GM18508 (cell line): ENCODE data around the gene PRAMEF18.
"Not testable (repeated sequence)": the region's sequence is repeated elsewhere in the genome, so short reads cannot be mapped to it uniquely, and the experiment has no call there.

Experiments
- ATAC-seq: cut with Tn5 transposase; IDR thresholded peaks from one replicate; pipeline ENCODE4 v1.9.1; 2021; ENCODE audit warnings: moderate number of reproducible peaks; ENCODE audit not compliant: insufficient read depth, unreplicated experiment

PRAMEF18 gene

GRCh38 chr1:13225675-13226204 is at the start of gene PRAMEF18:
TSS of gene PRAMEF18 (minus strand) at chr1:13226154. CDS start at chr1:13226106, 48 bp downstream.
- not testable (repeated sequence) for ATAC-seq

- ATAC-seq, result not testable (repeated sequence)
These were observed 39.2 kb upstream of the PRAMEF18 start for GRCh38 chr1:13265124-13265523.

DNA sequence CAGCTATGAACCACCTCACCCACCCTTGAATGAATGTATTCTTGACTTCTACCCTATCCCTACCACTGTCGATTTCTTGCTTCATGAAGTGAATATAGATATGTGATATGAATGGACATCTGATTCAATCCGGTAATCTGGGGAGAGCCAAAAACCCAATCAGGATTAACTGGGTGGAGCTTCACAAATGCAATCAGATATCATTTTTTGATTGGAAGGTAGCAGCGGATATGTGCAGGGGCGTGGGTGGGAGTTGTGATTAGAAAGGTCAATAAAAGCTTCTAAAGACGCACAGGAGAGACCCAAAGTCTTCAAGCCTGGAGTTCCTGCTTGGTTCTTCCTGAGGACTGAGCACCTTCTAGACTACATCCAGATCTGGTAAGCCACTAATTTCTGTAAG is 27.9 kb upstream of the PRAMEF18 start, which contains the start of gene PRAMEF5:
TSS of gene PRAMEF5 (plus strand) at position 301 of the 400 bp plus-strand sequence. CDS start 5,071 bp downstream, outside the sequence.
- ATAC-seq, result not testable (repeated sequence)

DNA sequence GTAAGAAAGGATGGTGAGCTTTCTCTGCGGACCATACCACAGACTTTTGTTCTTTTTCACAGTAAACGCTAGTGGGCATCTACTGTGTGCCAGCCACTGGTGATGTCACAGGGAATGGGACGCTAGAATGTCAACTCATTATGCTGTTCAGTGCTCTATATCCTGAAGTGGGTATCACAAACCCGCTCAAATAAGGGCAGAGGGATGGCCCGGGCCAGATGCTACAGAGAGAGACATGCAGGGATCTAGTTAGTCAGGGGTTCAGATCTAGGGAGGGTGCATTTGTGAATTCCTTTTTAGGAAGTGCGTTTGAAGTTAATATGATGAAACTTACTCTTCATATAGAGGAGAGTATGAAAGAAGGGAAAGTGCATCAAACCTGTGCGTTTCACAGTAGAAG is 21.2 kb upstream of the PRAMEF18 start:
- not testable (repeated sequence) for ATAC-seq

- not testable (repeated sequence) for ATAC-seq
These were observed 20.6 kb upstream of the PRAMEF18 start for GRCh38 chr1:13246554-13246871.

GRCh38 chr1:13245841-13246553 is 20.0 kb upstream of the PRAMEF18 start:
- ATAC-seq, result not testable (repeated sequence)

- not testable (repeated sequence) for ATAC-seq
These were observed 17.7 kb upstream of the PRAMEF18 start for GRCh38 chr1:13243536-13244263.

- not testable (repeated sequence) for ATAC-seq
These were observed 13.7 kb upstream of the PRAMEF18 start for GRCh38 chr1:13239633-13240032.

- not testable (repeated sequence) for ATAC-seq
These were observed 11.6 kb upstream of the PRAMEF18 start for GRCh38 chr1:13237572-13237971.

DNA sequence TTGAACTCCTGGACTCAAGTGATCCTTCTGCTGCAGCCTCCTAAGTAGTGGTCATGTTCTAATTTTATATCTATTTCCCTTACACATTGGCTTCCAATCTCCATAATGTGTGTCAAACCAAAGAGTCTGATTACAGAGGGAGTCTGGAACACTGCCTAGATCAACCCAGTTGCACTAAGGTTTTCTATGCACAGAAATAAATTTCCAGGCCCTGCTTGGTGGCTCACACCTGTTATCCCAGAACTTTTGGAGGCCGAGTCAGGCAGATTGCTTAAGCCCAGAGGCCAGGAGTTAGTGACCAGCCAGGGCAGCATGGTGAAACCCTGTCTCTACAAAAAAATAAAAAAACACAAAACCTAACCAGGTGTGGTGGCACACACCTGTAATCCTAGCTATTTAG is 8.1 kb upstream of the PRAMEF18 start:
- not testable (repeated sequence) for ATAC-seq

DNA sequence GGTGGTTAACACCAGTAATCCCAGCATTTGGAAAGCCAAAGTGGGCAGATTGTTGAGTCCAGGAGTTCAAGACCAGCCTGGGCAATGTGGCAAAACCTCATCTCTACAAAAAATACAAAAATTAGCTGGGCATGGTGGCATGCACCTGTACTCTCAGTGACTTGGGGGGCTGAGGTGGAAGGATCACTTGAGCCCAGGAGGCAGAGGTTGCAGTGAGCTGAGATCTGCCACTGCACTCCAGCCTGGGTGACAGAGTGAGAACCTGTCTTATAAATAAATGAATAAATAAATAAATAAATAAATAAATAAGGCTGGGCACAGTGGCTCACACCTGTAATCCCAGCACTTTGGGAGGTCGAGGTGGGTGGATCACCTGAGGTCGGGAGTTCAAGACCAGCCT is 6.1 kb upstream of the PRAMEF18 start:
- ATAC-seq, result not testable (repeated sequence)

- not testable (repeated sequence) for ATAC-seq
These were observed 5.3 kb upstream of the PRAMEF18 start for GRCh38 chr1:13231061-13231750.

- not testable (repeated sequence) for ATAC-seq
These were observed 4.6 kb upstream of the PRAMEF18 start for GRCh38 chr1:13230601-13231000.

DNA sequence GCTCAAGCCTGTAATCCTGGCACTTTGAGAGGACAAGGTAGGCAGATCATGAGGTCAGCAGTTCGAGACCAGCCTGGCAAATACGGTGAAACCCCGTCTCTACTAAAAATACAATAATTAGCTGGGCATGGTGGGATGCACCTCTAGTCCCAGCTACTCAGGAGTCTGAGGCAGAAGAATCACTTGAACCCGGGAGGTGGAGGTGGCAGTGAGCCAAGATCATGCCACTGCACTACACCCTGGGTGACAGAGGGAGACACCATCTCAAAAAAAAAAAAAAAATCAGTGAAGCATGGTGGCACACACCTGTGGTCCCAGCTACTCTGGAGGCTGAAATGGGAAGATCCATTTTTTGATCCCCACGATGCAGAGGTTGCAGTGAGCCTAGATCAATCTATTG is 4.1 kb upstream of the PRAMEF18 start:
- ATAC-seq, result not testable (repeated sequence)

GRCh38 chr1:13228343-13228781 is 2.4 kb upstream of the PRAMEF18 start:
- ATAC-seq, result no peak

DNA sequence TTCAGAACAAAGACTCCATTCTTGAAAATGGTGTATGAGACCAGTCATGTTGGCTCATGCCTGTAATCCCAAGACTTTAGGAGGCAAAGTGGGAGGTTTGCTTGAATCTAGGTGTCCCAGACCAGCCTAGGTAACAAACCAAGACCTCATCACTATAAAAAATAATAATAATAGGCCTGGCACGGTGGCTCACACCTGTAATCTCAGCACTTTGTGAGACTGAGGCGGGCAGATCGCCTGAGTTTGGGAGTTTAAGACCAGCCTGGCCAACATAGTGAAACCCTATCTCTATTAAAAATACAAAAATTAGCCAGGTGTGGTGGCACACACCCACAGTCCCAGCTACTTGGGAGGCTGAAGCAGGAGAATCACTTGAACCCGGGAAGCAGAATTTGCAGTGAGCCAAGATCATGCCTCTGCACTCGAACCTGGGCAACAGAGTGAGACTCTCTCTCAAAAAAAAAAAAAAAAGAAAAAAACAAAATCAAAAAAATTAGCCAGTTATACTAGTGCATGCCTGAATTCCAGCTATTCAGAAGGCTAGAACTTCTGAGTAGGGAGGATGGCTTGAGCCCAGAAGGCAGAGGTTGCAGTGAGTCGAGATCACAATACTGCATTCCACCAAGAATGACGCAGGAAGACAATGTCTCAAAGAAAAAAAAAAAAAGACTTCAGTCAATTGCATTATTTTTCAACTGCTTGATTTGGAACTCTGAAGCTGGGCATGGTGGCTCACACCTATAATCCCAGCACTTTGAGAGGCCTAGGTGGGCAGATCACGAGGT is 1.5 kb upstream of the PRAMEF18 start:
- ATAC-seq, result not testable (repeated sequence)

- no peak for ATAC-seq
These were observed 1.4 kb downstream of the PRAMEF18 start for GRCh38 chr1:13224480-13225060.

DNA sequence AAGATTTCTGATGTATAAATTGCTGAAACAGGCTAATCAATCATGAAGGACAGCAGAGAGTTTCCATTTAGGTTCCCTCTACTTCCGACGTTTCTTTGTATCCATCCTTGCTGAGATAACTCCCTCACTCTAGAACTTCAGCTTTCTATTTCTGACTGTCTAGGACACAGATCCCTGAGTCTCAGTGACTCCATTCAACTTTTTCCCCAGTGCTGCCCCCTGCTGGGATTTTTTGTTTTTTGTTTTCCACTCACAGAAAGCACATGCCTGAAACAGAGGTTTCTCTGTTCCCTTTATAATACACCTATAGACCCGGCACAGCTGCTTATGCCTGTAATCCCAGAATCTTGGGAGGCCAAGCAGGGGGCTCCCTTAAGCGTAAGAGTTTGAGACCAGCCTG is 3.2 kb downstream of the PRAMEF18 start:
- not testable (repeated sequence) for ATAC-seq

GRCh38 chr1:13219203-13219602 is 6.8 kb downstream of the PRAMEF18 start:
- ATAC-seq, result not testable (repeated sequence)
